ENCODE measurements around the gene SECTM1. TPM values are rescaled to one million over a fixed set of nuclear protein-coding genes. Genes with fewer than 3 reads are reported as not detected.

SECTM1 gene
- total and polyA plus RNA-seq, 9 of the 15 experiments (the other 6 are each of a cell fraction or from before 2014, with no cell fraction given) = 0.11 to 0.46 (median 0.18) TPM; not detected in 6

DNA sequence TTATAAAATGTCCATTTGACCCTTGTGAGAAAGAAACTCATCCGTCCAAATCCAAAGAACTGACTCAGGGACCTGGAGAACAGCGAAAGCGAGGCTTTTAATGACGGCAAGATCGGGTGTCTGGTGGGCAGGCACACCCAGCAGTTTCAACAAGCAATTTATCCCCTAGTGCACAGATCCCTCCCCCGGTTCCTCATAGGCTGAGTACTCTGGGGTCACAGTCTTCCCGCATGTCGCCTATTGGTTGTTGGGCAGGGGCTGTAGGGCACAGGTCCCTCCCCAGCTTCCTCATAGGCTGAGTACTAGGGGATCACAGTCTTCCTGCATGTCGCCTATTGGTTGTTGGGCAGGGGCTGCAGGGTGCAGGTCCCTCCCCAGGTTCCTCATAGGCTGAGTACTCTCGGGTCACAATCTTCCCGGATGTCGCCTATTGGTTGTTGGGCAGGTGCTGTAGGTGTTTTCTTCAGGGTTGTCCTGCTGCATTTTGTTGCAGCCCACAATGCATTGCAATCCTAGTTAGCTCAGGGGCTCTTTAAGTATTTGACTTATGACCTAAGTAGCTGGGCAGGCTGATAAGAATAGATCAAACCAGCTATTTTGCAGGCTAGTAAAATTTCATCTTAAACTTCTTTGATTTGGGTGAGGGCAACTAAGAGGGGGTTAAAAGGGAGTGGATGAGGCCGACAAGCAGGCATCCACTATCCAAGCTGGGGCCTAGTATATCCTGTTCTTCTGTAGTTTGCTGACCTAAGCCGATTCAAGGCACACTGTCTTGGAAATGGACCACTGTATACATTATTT, 34.4 kb upstream of the SECTM1 start (continued):
- TF ChIP-seq, protein P1, sequence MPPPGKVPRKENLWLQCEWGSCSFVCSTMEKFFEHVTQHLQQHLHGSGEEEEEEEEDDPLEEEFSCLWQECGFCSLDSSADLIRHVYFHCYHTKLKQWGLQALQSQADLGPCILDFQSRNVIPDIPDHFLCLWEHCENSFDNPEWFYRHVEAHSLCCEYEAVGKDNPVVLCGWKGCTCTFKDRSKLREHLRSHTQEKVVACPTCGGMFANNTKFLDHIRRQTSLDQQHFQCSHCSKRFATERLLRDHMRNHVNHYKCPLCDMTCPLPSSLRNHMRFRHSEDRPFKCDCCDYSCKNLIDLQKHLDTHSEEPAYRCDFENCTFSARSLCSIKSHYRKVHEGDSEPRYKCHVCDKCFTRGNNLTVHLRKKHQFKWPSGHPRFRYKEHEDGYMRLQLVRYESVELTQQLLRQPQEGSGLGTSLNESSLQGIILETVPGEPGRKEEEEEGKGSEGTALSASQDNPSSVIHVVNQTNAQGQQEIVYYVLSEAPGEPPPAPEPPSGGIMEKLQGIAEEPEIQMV (tag; conservative IDR thresholded peaks at IDR 0.05; ENCODE audit: low read depth) = peak; percentile 85
- TF ChIP-seq E2F3 (CRISPR knock-in tag; IDR thresholded peaks at IDR 0.05) (no peak), SMC3 (conservative IDR thresholded peaks at IDR 0.05; ENCODE audit: insufficient read depth, low read depth, low read length) (no peak), PPARD (CRISPR knock-in tag; IDR thresholded peaks at IDR 0.05) (no peak), TCF7L2 (IDR thresholded peaks at IDR 0.05; ENCODE audit: low read depth, low read length) (no peak), ZBTB17 (CRISPR knock-in tag; IDR thresholded peaks at IDR 0.05) (no peak), ARID2 (IDR thresholded peaks at IDR 0.05) (no peak), ZSCAN29 (IDR thresholded peaks at IDR 0.05) (no peak)
- TF ChIP-seq, protein P2, sequence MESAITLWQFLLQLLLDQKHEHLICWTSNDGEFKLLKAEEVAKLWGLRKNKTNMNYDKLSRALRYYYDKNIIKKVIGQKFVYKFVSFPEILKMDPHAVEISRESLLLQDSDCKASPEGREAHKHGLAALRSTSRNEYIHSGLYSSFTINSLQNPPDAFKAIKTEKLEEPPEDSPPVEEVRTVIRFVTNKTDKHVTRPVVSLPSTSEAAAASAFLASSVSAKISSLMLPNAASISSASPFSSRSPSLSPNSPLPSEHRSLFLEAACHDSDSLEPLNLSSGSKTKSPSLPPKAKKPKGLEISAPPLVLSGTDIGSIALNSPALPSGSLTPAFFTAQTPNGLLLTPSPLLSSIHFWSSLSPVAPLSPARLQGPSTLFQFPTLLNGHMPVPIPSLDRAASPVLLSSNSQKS (CRISPR knock-in tag; IDR thresholded peaks at IDR 0.05) = no peak
- TF ChIP-seq, protein P3, sequence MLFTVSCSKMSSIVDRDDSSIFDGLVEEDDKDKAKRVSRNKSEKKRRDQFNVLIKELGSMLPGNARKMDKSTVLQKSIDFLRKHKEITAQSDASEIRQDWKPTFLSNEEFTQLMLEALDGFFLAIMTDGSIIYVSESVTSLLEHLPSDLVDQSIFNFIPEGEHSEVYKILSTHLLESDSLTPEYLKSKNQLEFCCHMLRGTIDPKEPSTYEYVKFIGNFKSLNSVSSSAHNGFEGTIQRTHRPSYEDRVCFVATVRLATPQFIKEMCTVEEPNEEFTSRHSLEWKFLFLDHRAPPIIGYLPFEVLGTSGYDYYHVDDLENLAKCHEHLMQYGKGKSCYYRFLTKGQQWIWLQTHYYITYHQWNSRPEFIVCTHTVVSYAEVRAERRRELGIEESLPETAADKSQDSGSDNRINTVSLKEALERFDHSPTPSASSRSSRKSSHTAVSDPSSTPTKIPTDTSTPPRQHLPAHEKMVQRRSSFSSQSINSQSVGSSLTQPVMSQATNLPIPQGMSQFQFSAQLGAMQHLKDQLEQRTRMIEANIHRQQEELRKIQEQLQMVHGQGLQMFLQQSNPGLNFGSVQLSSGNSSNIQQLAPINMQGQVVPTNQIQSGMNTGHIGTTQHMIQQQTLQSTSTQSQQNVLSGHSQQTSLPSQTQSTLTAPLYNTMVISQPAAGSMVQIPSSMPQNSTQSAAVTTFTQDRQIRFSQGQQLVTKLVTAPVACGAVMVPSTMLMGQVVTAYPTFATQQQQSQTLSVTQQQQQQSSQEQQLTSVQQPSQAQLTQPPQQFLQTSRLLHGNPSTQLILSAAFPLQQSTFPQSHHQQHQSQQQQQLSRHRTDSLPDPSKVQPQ (CRISPR knock-in tag; IDR thresholded peaks at IDR 0.05; ENCODE audit: borderline replicate concordance) = no peak
- TF ChIP-seq, protein P4, sequence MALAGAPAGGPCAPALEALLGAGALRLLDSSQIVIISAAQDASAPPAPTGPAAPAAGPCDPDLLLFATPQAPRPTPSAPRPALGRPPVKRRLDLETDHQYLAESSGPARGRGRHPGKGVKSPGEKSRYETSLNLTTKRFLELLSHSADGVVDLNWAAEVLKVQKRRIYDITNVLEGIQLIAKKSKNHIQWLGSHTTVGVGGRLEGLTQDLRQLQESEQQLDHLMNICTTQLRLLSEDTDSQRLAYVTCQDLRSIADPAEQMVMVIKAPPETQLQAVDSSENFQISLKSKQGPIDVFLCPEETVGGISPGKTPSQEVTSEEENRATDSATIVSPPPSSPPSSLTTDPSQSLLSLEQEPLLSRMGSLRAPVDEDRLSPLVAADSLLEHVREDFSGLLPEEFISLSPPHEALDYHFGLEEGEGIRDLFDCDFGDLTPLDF (CRISPR knock-in tag; IDR thresholded peaks at IDR 0.05) = no peak
- TF ChIP-seq, protein P5, sequence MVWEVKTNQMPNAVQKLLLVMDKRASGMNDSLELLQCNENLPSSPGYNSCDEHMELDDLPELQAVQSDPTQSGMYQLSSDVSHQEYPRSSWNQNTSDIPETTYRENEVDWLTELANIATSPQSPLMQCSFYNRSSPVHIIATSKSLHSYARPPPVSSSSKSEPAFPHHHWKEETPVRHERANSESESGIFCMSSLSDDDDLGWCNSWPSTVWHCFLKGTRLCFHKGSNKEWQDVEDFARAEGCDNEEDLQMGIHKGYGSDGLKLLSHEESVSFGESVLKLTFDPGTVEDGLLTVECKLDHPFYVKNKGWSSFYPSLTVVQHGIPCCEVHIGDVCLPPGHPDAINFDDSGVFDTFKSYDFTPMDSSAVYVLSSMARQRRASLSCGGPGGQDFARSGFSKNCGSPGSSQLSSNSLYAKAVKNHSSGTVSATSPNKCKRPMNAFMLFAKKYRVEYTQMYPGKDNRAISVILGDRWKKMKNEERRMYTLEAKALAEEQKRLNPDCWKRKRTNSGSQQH (CRISPR knock-in tag; IDR thresholded peaks at IDR 0.05) = no peak
- TF ChIP-seq, protein P6, sequence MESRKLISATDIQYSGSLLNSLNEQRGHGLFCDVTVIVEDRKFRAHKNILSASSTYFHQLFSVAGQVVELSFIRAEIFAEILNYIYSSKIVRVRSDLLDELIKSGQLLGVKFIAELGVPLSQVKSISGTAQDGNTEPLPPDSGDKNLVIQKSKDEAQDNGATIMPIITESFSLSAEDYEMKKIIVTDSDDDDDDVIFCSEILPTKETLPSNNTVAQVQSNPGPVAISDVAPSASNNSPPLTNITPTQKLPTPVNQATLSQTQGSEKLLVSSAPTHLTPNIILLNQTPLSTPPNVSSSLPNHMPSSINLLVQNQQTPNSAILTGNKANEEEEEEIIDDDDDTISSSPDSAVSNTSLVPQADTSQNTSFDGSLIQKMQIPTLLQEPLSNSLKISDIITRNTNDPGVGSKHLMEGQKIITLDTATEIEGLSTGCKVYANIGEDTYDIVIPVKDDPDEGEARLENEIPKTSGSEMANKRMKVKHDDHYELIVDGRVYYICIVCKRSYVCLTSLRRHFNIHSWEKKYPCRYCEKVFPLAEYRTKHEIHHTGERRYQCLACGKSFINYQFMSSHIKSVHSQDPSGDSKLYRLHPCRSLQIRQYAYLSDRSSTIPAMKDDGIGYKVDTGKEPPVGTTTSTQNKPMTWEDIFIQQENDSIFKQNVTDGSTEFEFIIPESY (CRISPR knock-in tag; IDR thresholded peaks at IDR 0.05) = no peak
- TF ChIP-seq, protein P7, sequence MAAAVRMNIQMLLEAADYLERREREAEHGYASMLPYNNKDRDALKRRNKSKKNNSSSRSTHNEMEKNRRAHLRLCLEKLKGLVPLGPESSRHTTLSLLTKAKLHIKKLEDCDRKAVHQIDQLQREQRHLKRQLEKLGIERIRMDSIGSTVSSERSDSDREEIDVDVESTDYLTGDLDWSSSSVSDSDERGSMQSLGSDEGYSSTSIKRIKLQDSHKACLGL (CRISPR knock-in tag; IDR thresholded peaks at IDR 0.05; ENCODE audit: borderline replicate concordance, poor library complexity, severe bottlenecking) = no peak
